ENCODE measurements around the gene NME3.

Gene NME3

DNA sequence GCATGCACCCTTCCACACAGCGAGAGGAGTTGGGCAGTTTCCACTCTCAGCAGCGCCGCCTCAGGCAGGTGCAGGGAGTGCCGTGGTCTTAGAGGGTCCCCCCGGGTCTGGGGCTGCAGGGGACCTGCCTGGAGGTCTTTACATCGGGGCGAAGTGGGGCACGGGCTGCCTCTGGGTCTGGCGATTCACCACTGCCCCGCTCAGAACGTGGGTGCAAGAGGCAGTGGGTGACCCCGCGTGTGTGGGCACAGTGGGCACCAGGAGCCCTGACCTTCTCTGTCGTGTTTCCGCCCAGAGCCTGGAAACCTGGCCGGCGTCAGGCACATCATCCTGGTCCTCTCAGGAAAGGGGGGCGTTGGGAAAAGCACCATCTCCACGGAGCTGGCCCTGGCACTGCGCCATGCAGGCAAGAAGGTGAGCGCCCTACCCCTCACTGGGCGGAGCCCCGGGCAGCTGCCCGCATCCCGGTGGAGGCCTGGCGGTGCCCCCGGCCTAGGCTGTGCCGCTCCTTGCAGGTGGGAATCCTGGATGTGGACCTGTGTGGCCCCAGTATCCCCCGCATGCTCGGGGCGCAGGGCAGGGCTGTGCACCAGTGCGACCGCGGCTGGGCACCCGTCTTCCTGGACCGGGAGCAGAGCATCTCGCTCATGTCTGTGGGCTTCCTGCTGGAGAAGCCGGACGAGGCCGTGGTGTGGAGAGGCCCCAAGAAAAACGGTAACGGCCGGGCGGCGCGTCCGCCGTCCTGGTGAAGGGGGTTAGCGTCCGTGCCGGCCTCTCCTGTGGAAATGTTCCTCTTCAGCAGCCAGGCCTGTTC is 15.1 kb upstream of the NME3 start:
- Histone ChIP-seq H3K27ac (ENCODE audit: poor library complexity, severe bottlenecking) (no peak overlapping the region), H3K4me3 (ENCODE audit: severe bottlenecking) (no peak overlapping the region), H3K36me3 (ENCODE audit: low read depth) (peaks cover 37% of the 10 kb centered on the region), H3K4me1 (ENCODE audit: insufficient read depth, poor library complexity, severe bottlenecking) (peaks cover 6% of the 10 kb centered on the region), H3K27me3 (ENCODE audit: insufficient read depth, poor library complexity, severe bottlenecking) (no peaks in the 10 kb centered on the region), H3K9me3 (ENCODE audit: severe bottlenecking) (no peaks in the 10 kb centered on the region)
- ATAC-seq (ENCODE audit: low read depth) (no peak), DNase-seq (ENCODE audit: low spot score) (no peak)
- TF ChIP-seq, protein P1, sequence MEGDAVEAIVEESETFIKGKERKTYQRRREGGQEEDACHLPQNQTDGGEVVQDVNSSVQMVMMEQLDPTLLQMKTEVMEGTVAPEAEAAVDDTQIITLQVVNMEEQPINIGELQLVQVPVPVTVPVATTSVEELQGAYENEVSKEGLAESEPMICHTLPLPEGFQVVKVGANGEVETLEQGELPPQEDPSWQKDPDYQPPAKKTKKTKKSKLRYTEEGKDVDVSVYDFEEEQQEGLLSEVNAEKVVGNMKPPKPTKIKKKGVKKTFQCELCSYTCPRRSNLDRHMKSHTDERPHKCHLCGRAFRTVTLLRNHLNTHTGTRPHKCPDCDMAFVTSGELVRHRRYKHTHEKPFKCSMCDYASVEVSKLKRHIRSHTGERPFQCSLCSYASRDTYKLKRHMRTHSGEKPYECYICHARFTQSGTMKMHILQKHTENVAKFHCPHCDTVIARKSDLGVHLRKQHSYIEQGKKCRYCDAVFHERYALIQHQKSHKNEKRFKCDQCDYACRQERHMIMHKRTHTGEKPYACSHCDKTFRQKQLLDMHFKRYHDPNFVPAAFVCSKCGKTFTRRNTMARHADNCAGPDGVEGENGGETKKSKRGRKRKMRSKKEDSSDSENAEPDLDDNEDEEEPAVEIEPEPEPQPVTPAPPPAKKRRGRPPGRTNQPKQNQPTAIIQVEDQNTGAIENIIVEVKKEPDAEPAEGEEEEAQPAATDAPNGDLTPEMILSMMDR (IDR thresholded peaks at IDR 0.05; ENCODE audit: poor library complexity, severe bottlenecking) = no peak

DNA sequence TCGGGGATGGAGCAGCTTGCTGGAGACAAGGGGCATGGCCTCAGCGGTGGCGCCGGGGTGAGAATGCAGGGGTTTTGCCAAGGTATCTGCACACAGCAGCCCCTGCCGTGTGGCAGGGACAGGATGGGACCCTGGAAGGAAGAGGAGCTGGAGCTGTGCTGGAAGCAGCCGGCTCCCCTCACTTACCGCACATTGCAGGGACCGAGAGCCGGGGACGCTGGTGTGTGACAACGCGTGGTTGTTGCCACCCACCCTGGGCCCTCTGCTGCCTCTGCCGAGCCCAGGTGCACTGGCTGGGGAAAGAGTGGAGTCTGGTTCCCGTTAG is 14.5 kb upstream of the NME3 start:
- Histone ChIP-seq H3K4me3 (ENCODE audit: severe bottlenecking) (no peak overlapping the region), H3K9me3 (ENCODE audit: severe bottlenecking) (no peaks in the 10 kb centered on the region), H3K4me1 (ENCODE audit: insufficient read depth, poor library complexity, severe bottlenecking) (peaks cover 6% of the 10 kb centered on the region), H3K27ac (ENCODE audit: poor library complexity, severe bottlenecking) (no peak overlapping the region), H3K27me3 (ENCODE audit: insufficient read depth, poor library complexity, severe bottlenecking) (no peaks in the 10 kb centered on the region), H3K36me3 (ENCODE audit: low read depth) (peaks cover 40% of the 10 kb centered on the region)
- DNase-seq (ENCODE audit: low spot score) = no peak
- TF ChIP-seq, protein P1 (IDR thresholded peaks at IDR 0.05; ENCODE audit: poor library complexity, severe bottlenecking) = no peak
- no peak for ATAC-seq (ENCODE audit: low read depth)

DNA sequence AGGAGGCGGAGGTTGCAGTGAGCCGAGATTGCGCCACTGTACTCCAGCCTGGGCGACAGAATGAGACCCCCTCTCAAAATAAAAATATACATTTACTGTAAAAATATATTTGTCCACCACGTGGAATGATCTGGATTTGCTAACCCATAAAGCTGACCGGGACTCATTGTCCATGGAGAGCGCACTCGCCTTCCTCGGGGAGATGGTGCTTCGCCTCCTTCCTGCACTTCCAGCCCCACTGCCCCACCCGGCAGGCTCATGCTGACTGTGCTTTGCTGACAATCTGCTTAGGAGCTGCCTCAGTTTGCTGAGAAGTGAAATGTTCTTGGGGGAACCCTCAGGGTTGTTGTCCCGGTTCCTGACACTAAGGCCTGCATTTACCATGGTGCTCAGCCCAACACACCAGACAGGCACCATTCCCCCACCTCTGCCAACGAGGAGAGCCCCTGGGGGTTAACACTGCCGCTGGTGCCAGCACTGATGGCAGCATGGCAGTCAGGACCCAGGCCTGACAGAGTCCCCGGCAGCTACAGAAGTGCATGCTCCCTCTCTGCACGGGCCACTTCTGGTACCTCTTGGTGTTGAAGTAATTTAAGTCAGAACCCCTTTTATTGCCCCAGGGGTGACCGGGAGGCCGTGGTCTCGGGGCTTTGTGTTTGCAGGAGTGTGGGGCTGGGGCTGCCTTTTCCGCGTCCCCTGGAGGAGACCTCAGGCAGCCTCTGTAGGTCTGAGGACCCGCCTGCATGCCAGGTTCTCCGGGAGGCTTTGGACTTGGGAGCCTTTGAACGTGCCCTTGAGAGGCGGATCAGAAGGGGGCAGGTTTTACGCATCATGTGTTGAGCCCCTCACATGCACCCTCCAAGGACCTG is 13.9 kb upstream of the NME3 start:
- ATAC-seq (ENCODE audit: low read depth) = no peak

DNA sequence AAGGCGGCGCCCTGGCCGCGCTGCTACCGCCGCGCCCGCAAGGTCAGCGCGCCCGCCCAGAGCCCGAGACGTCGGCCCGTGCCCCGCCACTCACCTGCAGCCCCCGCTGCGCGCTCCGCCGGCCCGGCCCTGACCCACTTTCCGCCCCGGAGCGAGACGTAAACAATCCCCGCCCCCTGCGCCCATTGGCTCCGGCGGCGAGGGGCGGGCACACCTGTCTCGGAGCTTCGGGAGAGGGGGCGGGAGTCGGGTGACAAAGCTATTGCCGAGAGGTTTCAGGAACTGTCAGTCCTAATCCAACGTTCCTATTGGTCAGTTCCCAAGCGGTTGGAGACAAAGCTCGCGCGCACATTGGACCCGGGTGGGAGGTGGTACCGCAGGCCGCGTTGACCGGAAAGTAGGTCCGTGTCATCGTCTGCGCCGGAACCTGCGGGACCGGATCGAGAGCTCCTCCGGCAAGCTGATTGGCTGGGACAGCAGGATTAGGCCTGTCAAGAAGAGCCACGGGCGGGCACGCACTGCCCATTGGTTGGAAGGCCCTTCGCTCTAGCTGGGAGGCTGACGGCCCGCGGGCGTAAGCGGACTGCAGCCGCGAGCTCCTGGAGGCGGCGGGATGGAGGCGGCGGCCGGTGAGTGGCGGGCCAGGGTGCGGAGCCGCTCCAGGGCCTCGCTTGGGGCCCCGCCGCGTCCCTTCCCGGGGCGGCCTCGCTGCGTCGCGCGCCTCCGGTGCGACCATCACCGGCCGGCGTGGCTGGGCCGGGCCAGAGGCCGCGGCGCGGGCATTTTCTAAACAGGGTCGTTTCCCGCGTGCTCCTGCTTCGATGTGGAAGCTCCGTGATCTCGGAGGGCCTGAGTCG is 11.3 kb upstream of the NME3 start, which contains the start of the genes NUBP2 and SPSB3:
TSS of gene NUBP2 (plus strand) at position 553 of the 857 bp plus-strand sequence. CDS start at position 614, 61 bp downstream.
TSS of gene SPSB3 (minus strand) at position 164 of the 857 bp plus-strand sequence. CDS start 1,088 bp downstream, outside the sequence.
- peak within 1 kb of the TSS; percentile 95 for H3K4me3 ChIP-seq (ENCODE audit: severe bottlenecking)
- TF ChIP-seq, protein P1 (IDR thresholded peaks at IDR 0.05; ENCODE audit: poor library complexity, severe bottlenecking) = no peak
- ATAC-seq (ENCODE audit: low read depth) (peak; percentile 88), DNase-seq (ENCODE audit: low spot score) (peak; percentile 100)
- H3K4me1 ChIP-seq (ENCODE audit: insufficient read depth, poor library complexity, severe bottlenecking) = peaks cover 6% of the 10 kb centered on the region
- no peaks in the 10 kb centered on the region for H3K9me3 ChIP-seq (ENCODE audit: severe bottlenecking)
- H3K36me3 ChIP-seq (ENCODE audit: low read depth) = peaks cover 26% of the 10 kb centered on the region
- H3K27me3 ChIP-seq (ENCODE audit: insufficient read depth, poor library complexity, severe bottlenecking) = no peaks in the 10 kb centered on the region
- H3K27ac ChIP-seq (ENCODE audit: poor library complexity, severe bottlenecking) = peak within 1 kb of the TSS; percentile 45

More for the DNA sequence above, 13.9 kb upstream of the NME3 start:
- Histone ChIP-seq H3K36me3 (ENCODE audit: low read depth) (peaks cover 45% of the 10 kb centered on the region), H3K9me3 (ENCODE audit: severe bottlenecking) (no peaks in the 10 kb centered on the region), H3K4me3 (ENCODE audit: severe bottlenecking) (no peak overlapping the region), H3K27ac (ENCODE audit: poor library complexity, severe bottlenecking) (no peak overlapping the region), H3K27me3 (ENCODE audit: insufficient read depth, poor library complexity, severe bottlenecking) (no peaks in the 10 kb centered on the region), H3K4me1 (ENCODE audit: insufficient read depth, poor library complexity, severe bottlenecking) (peaks cover 6% of the 10 kb centered on the region)
- TF ChIP-seq, protein P1 (IDR thresholded peaks at IDR 0.05; ENCODE audit: poor library complexity, severe bottlenecking) = no peak
- no peak for DNase-seq (ENCODE audit: low spot score)

Data from RWPE2 (cell line).